ENCODE results near the gene SLC4A3.

Gene SLC4A3

GRCh38 chr2:219628986-219629901 is 1.8 kb downstream of the SLC4A3 start (continued):
- TF ChIP-seq ZBTB11 (tag by site-specific recombination; conservative IDR thresholded peaks at IDR 0.05; ENCODE audit: low read depth) = no peak
- no peak for TF ChIP-seq KLF17 (tag by site-specific recombination; IDR thresholded peaks at IDR 0.05)
- TF ChIP-seq ZFP69B (tag by site-specific recombination; IDR thresholded peaks at IDR 0.05) = peak; percentile 32; the same call in 1 of the 2 replicates
- no peak for TF ChIP-seq ZNF501 (tag by site-specific recombination; IDR thresholded peaks at IDR 0.05)
- TF ChIP-seq ATF2 (tag by site-specific recombination; IDR thresholded peaks at IDR 0.05; ENCODE audit: low read depth) = no peak
- TF ChIP-seq ZBTB48 (tag by site-specific recombination; IDR thresholded peaks at IDR 0.05) = no peak
- no peak for TF ChIP-seq ZNF830 (tag by site-specific recombination; IDR thresholded peaks at IDR 0.05; ENCODE audit: low read depth)
- 0 out of 2 replicates have a peak, but pooled peaks have one; percentile 37 for TF ChIP-seq ZNF692 (tag by site-specific recombination; IDR thresholded peaks at IDR 0.05)
- no peak for TF ChIP-seq ZNF596 (tag by site-specific recombination; IDR thresholded peaks at IDR 0.05)
- TF ChIP-seq GFI1B (tag by site-specific recombination; IDR thresholded peaks at IDR 0.05) = no peak
- no peak for TF ChIP-seq SETDB1 (IDR thresholded peaks at IDR 0.05; ENCODE audit: insufficient read length, low read length)
- no peak for TF ChIP-seq KLF16 (tag by site-specific recombination; IDR thresholded peaks at IDR 0.05)
- TF ChIP-seq ZNF664 (tag by site-specific recombination; IDR thresholded peaks at IDR 0.05) = no peak
- no peak for TF ChIP-seq ELK4 (IDR thresholded peaks at IDR 0.05; ENCODE audit: borderline replicate concordance, low read depth, low read length)
- TF ChIP-seq ZNF449 (tag by site-specific recombination; IDR thresholded peaks at IDR 0.05) = no peak
- TF ChIP-seq ZFP37 (tag by site-specific recombination; IDR thresholded peaks at IDR 0.05) = no peak
- no peak for TF ChIP-seq ZNF10 (tag by site-specific recombination; IDR thresholded peaks at IDR 0.05)

All from HEK293 (cell line).